A673 (cell line): ENCODE results near the gene BIVM. TPM values are rescaled to one million over a fixed set of nuclear protein-coding genes. Genes with fewer than 3 reads are reported as not detected.

Experiments used
- BruUV-seq: library from RNA; stranded (reverse); fragments of 400-500 nt; replicated peaks from 2 replicates; lab custom pipeline; 2021; lab: Mats Ljungman, UMichigan
- CTCF ChIA-PET: fragments of 300-600 bp; sonication (Branson Sonifier 250); formaldehyde crosslinking; loops from one replicate; lab custom pipeline; 2022; ENCODE audit warnings: antibody characterized with exemption; lab: Charles Lee
- POLR2A ChIA-PET: fragments of 300-600 bp; sonication (Branson Sonifier 250); formaldehyde crosslinking; loops from one replicate; lab custom pipeline; 2022; ENCODE audit warnings: antibody characterized with exemption; ENCODE audit not compliant: low non-redundant PET; lab: Charles Lee
- DNase-seq: peaks from one replicate; pipeline ENCODE4 v3.0.0-alpha.2; 2015; ENCODE audit warnings: low spot score
- H3K27ac ChIP-seq: fragments of 200-600 bp; sonication (generic); 2 replicates; pipeline ENCODE4 v1.5.1; 2016; ENCODE audit warnings: mixed run types, low read depth, mild to moderate bottlenecking, mixed read lengths, antibody characterized with exemption, low read length; ENCODE audit not compliant: poor library complexity, severe bottlenecking
- H3K27me3 ChIP-seq: fragments of 200-600 bp; sonication (generic); replicated peaks from 2 replicates; pipeline ENCODE4 v1.6.1; 2017; ENCODE audit warnings: mixed run types, low read depth, mild to moderate bottlenecking, mixed read lengths, antibody characterized with exemption, low read length; ENCODE audit not compliant: insufficient read depth, poor library complexity
- H3K36me3 ChIP-seq: fragments of 200-600 bp; sonication (generic); 2 replicates; pipeline ENCODE4 v1.6.1; 2016; ENCODE audit warnings: mixed run types, mild to moderate bottlenecking, mixed read lengths, antibody characterized with exemption, low read length; ENCODE audit not compliant: insufficient read depth, poor library complexity, severe bottlenecking
- H3K4me1 ChIP-seq: fragments of 200-600 bp; sonication (generic); 2 replicates; pipeline ENCODE4 v1.6.1; 2017; ENCODE audit warnings: mixed run types, mild to moderate bottlenecking, mixed read lengths, antibody characterized with exemption, low read length; ENCODE audit not compliant: insufficient read depth, poor library complexity, severe bottlenecking
- H3K4me3 ChIP-seq: fragments of 200-600 bp; sonication (generic); 2 replicates; pipeline ENCODE4 v1.5.1; 2016; ENCODE audit warnings: low read depth, mixed run types, mild to moderate bottlenecking, mixed read lengths, low read length; ENCODE audit not compliant: poor library complexity, severe bottlenecking
- H3K9me3 ChIP-seq: fragments of 200-600 bp; sonication (generic); 2 replicates; pipeline ENCODE4 v1.6.1; 2016; ENCODE audit warnings: mixed run types, low read depth, mild to moderate bottlenecking, mixed read lengths, antibody characterized with exemption, low read length; ENCODE audit not compliant: poor library complexity, severe bottlenecking
- CTCF ChIP-seq: fragments of 300-800, 200-600 bp; sonication (generic); conservative IDR thresholded peaks from 2 replicates; pipeline ENCODE4 v1.5.1; 2017; ENCODE audit warnings: low read depth, mild to moderate bottlenecking, antibody characterized with exemption, low read length, moderate library complexity, mixed read lengths
- EZH2 ChIP-seq: fragments of 200-600 bp; sonication (generic); IDR thresholded peaks from 2 replicates; pipeline ENCODE4 v1.6.1; 2017; ENCODE audit warnings: borderline replicate concordance, low read depth, mild to moderate bottlenecking, mixed read lengths, antibody characterized with exemption, low read length; ENCODE audit not compliant: poor library complexity, severe bottlenecking
- intact Hi-C: fragments of 100-400 bp; cut with micrococcal nuclease; formaldehyde crosslinking; loops from one replicate; pipeline ENCODE4 v1.10.0; 2022; ENCODE audit not compliant: unreplicated experiment
- total RNA-seq: library from RNA; stranded (reverse); gene quantifications from 2 replicates; pipeline ENCODE4 v1.2.3, GENCODE V29; 2021

BIVM gene
- total RNA-seq, 1 experiment from 2014 or later = 19.5 TPM

- no peak overlapping the region for H3K4me3 ChIP-seq
- H3K36me3 ChIP-seq = peaks cover 3% of the 10 kb centered on the region
- ChIA-PET CTCF (no interaction called here), POLR2A (no interaction called here)
- no peaks in the 10 kb centered on the region for H3K9me3 ChIP-seq
- H3K4me1 ChIP-seq = no peaks in the 10 kb centered on the region
- no peak overlapping the region for H3K27ac ChIP-seq
- intact Hi-C loops = no loop called here
- no peaks in the 10 kb centered on the region for H3K27me3 ChIP-seq
- no TSS peak for BruUV-seq
- no peak for TF ChIP-seq CTCF
- TF ChIP-seq EZH2 = no peak
- no peak for DNase-seq
These were observed 37.6 kb downstream of the BIVM start for GRCh38 chr13:102836471-102836870.

- CTCF ChIA-PET = no interaction called here
- H3K36me3 ChIP-seq = peaks cover 3% of the 10 kb centered on the region
- H3K27ac ChIP-seq = no peak overlapping the region
- POLR2A ChIA-PET = no interaction called here
- no peaks in the 10 kb centered on the region for H3K27me3 ChIP-seq
- H3K9me3 ChIP-seq = no peaks in the 10 kb centered on the region
- intact Hi-C loops = no loop called here
- no peaks in the 10 kb centered on the region for H3K4me1 ChIP-seq
- DNase-seq = no peak
- no TSS peak for BruUV-seq
- H3K4me3 ChIP-seq = no peak overlapping the region
- no peak for TF ChIP-seq CTCF
- TF ChIP-seq EZH2 = no peak
These were observed 39.4 kb downstream of the BIVM start for GRCh38 chr13:102838273-102838672.

GRCh38 chr13:102838982-102839381, 40.1 kb downstream of the BIVM start:
- CTCF ChIA-PET = no interaction called here

More at GRCh38 chr13:102838982-102839381, 40.1 kb downstream of the BIVM start:
- no peaks in the 10 kb centered on the region for H3K27me3 ChIP-seq
- no TSS peak for BruUV-seq
- no peak overlapping the region for H3K27ac ChIP-seq
- no peaks in the 10 kb centered on the region for H3K9me3 ChIP-seq
- H3K4me3 ChIP-seq = no peak overlapping the region
- TF ChIP-seq EZH2 (no peak), CTCF (no peak)
- POLR2A ChIA-PET = no interaction called here
- intact Hi-C loops = no loop called here
- H3K4me1 ChIP-seq = no peaks in the 10 kb centered on the region
- no peak for DNase-seq
- peaks cover 3% of the 10 kb centered on the region for H3K36me3 ChIP-seq
